H9 (cell line): ENCODE measurements around the gene TEX12. TPM values are rescaled to one million over a fixed set of nuclear protein-coding genes. Genes with fewer than 3 reads are reported as not detected.

Experiments used
- DNase-seq: peaks from one replicate; pipeline ENCODE4 v3.0.0-alpha.2; 2017
- H2AFZ ChIP-seq: one replicate; pipeline ENCODE4 v1.6.1; 2013; ENCODE audit warnings: mild to moderate bottlenecking, low read length, control low read depth, moderate library complexity
- H2AK5ac ChIP-seq: 2 replicates; pipeline ENCODE4 v1.6.1; 2013; ENCODE audit warnings: low read length, control low read depth, mixed read lengths; ENCODE audit not compliant: insufficient read length
- H2BK120ac ChIP-seq: one replicate; pipeline ENCODE4 v1.6.1; 2013; ENCODE audit warnings: low read depth, mild to moderate bottlenecking, low read length, control low read depth, inconsistent platforms; ENCODE audit not compliant: poor library complexity, severe bottlenecking
- H2BK12ac ChIP-seq: 2 replicates; pipeline ENCODE4 v1.6.1; 2013; ENCODE audit warnings: low read length, control low read depth, mixed read lengths, low read depth; ENCODE audit not compliant: insufficient read length
- H2BK15ac ChIP-seq: 2 replicates; pipeline ENCODE4 v1.6.1; 2013; ENCODE audit warnings: low read depth, low read length, control low read depth
- H2BK20ac ChIP-seq: one replicate; pipeline ENCODE4 v1.6.1; 2013; ENCODE audit warnings: low read depth, mild to moderate bottlenecking, low read length, control low read depth, inconsistent platforms; ENCODE audit not compliant: poor library complexity, severe bottlenecking
- H2BK5ac ChIP-seq: 2 replicates; pipeline ENCODE4 v1.6.1; 2013; ENCODE audit warnings: low read length, control low read depth, mixed read lengths; ENCODE audit not compliant: insufficient read length
- H3K14ac ChIP-seq: 2 replicates; pipeline ENCODE4 v1.6.1; 2013; ENCODE audit warnings: low read length, control low read depth; ENCODE audit not compliant: insufficient read depth
- H3K18ac ChIP-seq: 2 replicates; pipeline ENCODE4 v1.6.1; 2013; ENCODE audit warnings: low read depth, mild to moderate bottlenecking, mixed read lengths, low read length, control low read depth; ENCODE audit not compliant: insufficient read length
- H3K23ac ChIP-seq: 2 replicates; pipeline ENCODE4 v1.6.1; 2013; ENCODE audit warnings: low read length, control low read depth, mixed read lengths, low read depth; ENCODE audit not compliant: insufficient read length
- H3K23me2 ChIP-seq: 2 replicates; pipeline ENCODE4 v1.6.1; 2013; ENCODE audit warnings: low read depth, mild to moderate bottlenecking, mixed read lengths, low read length, control low read depth; ENCODE audit not compliant: insufficient read length, poor library complexity, severe bottlenecking
- H3K27ac ChIP-seq: 2 replicates; pipeline ENCODE4 v1.5.1; 2013; ENCODE audit warnings: low read length, control low read depth, mixed read lengths, low read depth; ENCODE audit not compliant: insufficient read length
- H3K27me3 ChIP-seq: 2 replicates; pipeline ENCODE4 v1.6.1; 2013; ENCODE audit warnings: low read length, control low read depth, inconsistent platforms; ENCODE audit not compliant: insufficient read depth
- H3K4ac ChIP-seq: 2 replicates; pipeline ENCODE4 v1.6.1; 2013; ENCODE audit warnings: low read depth, mild to moderate bottlenecking, control low read depth, inconsistent platforms, low read length, moderate library complexity
- H3K4me1 ChIP-seq: 2 replicates; pipeline ENCODE4 v1.6.1; 2013; ENCODE audit warnings: low read length, control low read depth, inconsistent platforms; ENCODE audit not compliant: insufficient read depth
- H3K4me2 ChIP-seq: 2 replicates; pipeline ENCODE4 v1.6.1; 2013; ENCODE audit warnings: low read length, control low read depth, mixed read lengths; ENCODE audit not compliant: insufficient read length, insufficient read depth
- H3K56ac ChIP-seq: 2 replicates; pipeline ENCODE4 v1.6.1; 2013; ENCODE audit warnings: low read depth, mild to moderate bottlenecking, mixed read lengths, low read length, control low read depth; ENCODE audit not compliant: insufficient read length
- H3K79me1 ChIP-seq: 2 replicates; pipeline ENCODE4 v1.6.1; 2013; ENCODE audit warnings: low read depth, mild to moderate bottlenecking, moderate library complexity, low read length, control low read depth, inconsistent platforms; ENCODE audit not compliant: insufficient read depth, poor library complexity, severe bottlenecking
- H3K79me2 ChIP-seq: 2 replicates; pipeline ENCODE4 v1.6.1; 2013; ENCODE audit warnings: low read length, control low read depth, inconsistent platforms; ENCODE audit not compliant: insufficient read depth
- H3K9ac ChIP-seq: 2 replicates; pipeline ENCODE4 v1.6.1; 2013; ENCODE audit warnings: low read length, control low read depth, mixed read lengths; ENCODE audit not compliant: insufficient read length; ENCODE audit errors: extremely low read depth
- H3K9me3 ChIP-seq: one replicate; pipeline ENCODE4 v1.6.1; 2013; ENCODE audit warnings: low read depth, low read length, inconsistent platforms; ENCODE audit not compliant: control insufficient read depth
- H3T11ph ChIP-seq: one replicate; pipeline ENCODE4 v1.6.1; 2013; ENCODE audit warnings: mild to moderate bottlenecking, low read length, control low read depth, inconsistent platforms
- H4K20me1 ChIP-seq: one replicate; pipeline ENCODE4 v1.6.1; 2013; ENCODE audit not compliant: control insufficient read depth, insufficient read length, insufficient read depth
- H4K5ac ChIP-seq: 2 replicates; pipeline ENCODE4 v1.6.1; 2013; ENCODE audit warnings: low read depth, mild to moderate bottlenecking, mixed read lengths, low read length, control low read depth; ENCODE audit not compliant: insufficient read length
- H4K8ac ChIP-seq: replicated peaks from 2 replicates; pipeline ENCODE4 v1.6.1; 2013; ENCODE audit warnings: low read length, control low read depth, mixed read lengths, low read depth; ENCODE audit not compliant: insufficient read length
- H4K91ac ChIP-seq: 2 replicates; pipeline ENCODE4 v1.6.1; 2013; ENCODE audit warnings: low read depth, mild to moderate bottlenecking, moderate library complexity, mixed read lengths, low read length, control low read depth; ENCODE audit not compliant: insufficient read length
- H3K27ac Mint-ChIP-seq, 3 experiments: 2 replicates in 2 of 3; 3 replicates in 1 of 3; pipeline ENCODE4 v1.8.0; 2020 to 2021; ENCODE audit warnings: mixed read lengths in 3 of 3, mild to moderate bottlenecking in 1 of 3, moderate library complexity in 1 of 3
- H3K27me3 Mint-ChIP-seq: 2 replicates; pipeline ENCODE4 v1.8.0; 2021; ENCODE audit warnings: low read depth, mild to moderate bottlenecking, moderate library complexity, mixed read lengths
- H3K36me3 Mint-ChIP-seq, 3 experiments: 2 replicates in 2 of 3; 3 replicates in 1 of 3; pipeline ENCODE4 v1.8.0; 2020 to 2021; ENCODE audit warnings: low read depth in 3 of 3, mixed read lengths in 3 of 3; ENCODE audit not compliant: insufficient read depth in 1 of 3
- H3K4me1 Mint-ChIP-seq, 2 experiments: 2 replicates each; pipeline ENCODE4 v1.8.0; 2020; ENCODE audit warnings: mixed read lengths in 2 of 2
- H3K4me3 Mint-ChIP-seq, 2 experiments: 2 replicates in 1 of 2; 3 replicates in 1 of 2; pipeline ENCODE4 v1.8.0; 2020 to 2021; ENCODE audit warnings: mild to moderate bottlenecking in 2 of 2, mixed read lengths in 2 of 2, moderate library complexity in 1 of 2
- H3K9me3 Mint-ChIP-seq, 2 experiments: 2 replicates in 1 of 2; 3 replicates in 1 of 2; pipeline ENCODE4 v1.8.0; 2020; ENCODE audit warnings: mild to moderate bottlenecking in 2 of 2, mixed read lengths in 2 of 2, moderate library complexity in 1 of 2
- CTCF ChIP-seq: fragments of 200-600 bp; sonication (generic); conservative IDR thresholded peaks from 3 replicates; pipeline ENCODE4 v1.8.0; 2021; ENCODE audit warnings: antibody characterized with exemption, mild to moderate bottlenecking
- WGBS: extraction: QIAGEN DNeasy Blood & Tissue Kit; methylation state at CpG from one replicate; pipeline ENCODE4 v1.1.7; 2013; ENCODE audit warnings: missing lambda C conversion rate, low lambda C conversion rate, mixed read lengths; ENCODE audit not compliant: insufficient read length; ENCODE audit errors: extremely low coverage; 5-methylcytosine and 5-hydroxymethylcytosine counted together
- total RNA-seq: library from RNA; stranded (reverse); gene quantifications from 2 replicates; pipeline ENCODE4 v1.2.1, GENCODE V29; 2021

Gene TEX12
- total RNA-seq, 1 experiment from 2014 or later = 0.31 TPM

- H2BK5ac ChIP-seq = no peak overlapping the region
- H3K9me3 Mint-ChIP-seq = peaks cover 4 to 7% of the 10 kb centered on the region in 2 experiments; a peak in 4 of 5 replicates
- H3K4me1 Mint-ChIP-seq = 0 out of 4 replicates have a peak, but pooled peaks cover 0 to 2% of the 10 kb centered on the region in 2 experiments
- no peak overlapping the region for H4K91ac ChIP-seq
- no peak for TF ChIP-seq CTCF
- H2AFZ ChIP-seq = no peak overlapping the region
- H3K79me1 ChIP-seq = no peaks in the 10 kb centered on the region
- H3K9me3 ChIP-seq = no peaks in the 10 kb centered on the region
- no peak overlapping the region for H3K9ac ChIP-seq
- no peak overlapping the region for H3K4me2 ChIP-seq
- H3K56ac ChIP-seq = no peak overlapping the region
- no peak overlapping the region for H3T11ph ChIP-seq
- H4K20me1 ChIP-seq = no peaks in the 10 kb centered on the region
- DNase-seq = no peak
- no peaks in the 10 kb centered on the region for H3K23me2 ChIP-seq
- H3K27ac Mint-ChIP-seq = no peak overlapping the region
- H3K27me3 ChIP-seq = no peaks in the 10 kb centered on the region
- no peaks in the 10 kb centered on the region for H3K79me2 ChIP-seq
- H3K4me3 Mint-ChIP-seq = no peak overlapping the region
- H3K14ac ChIP-seq = no peak overlapping the region
- no peak overlapping the region for H3K27ac ChIP-seq
- H4K8ac ChIP-seq = no peak overlapping the region
- H2BK15ac ChIP-seq = no peak overlapping the region
- H3K4me1 ChIP-seq = no peaks in the 10 kb centered on the region
- no peak overlapping the region for H3K4ac ChIP-seq
- no CpG with 5 or more reads among the region's 3 CpGs for WGBS
- no peak overlapping the region for H2BK120ac ChIP-seq
- H2BK20ac ChIP-seq = no peak overlapping the region
- no peak overlapping the region for H4K5ac ChIP-seq
- no peak overlapping the region for H3K18ac ChIP-seq
- H2AK5ac ChIP-seq = no peak overlapping the region
- no peaks in the 10 kb centered on the region for H3K36me3 Mint-ChIP-seq
- peaks cover 13% of the 10 kb centered on the region for H3K27me3 Mint-ChIP-seq
- H3K23ac ChIP-seq = no peak overlapping the region
- no peak overlapping the region for H2BK12ac ChIP-seq
These were observed 11.8 kb downstream of the TEX12 start for GRCh38 chr11:112178936-112179335.
